IMR-90 (cell line): Measurements from ENCODE around the gene ARHGAP24. TPM values are rescaled to one million over a fixed set of nuclear protein-coding genes. Genes with fewer than 3 reads are reported as not detected.

Experiments
- ATAC-seq: fragments of 200-7000 bp; cut with Tn5 transposase; 2 replicates; pipeline ENCODE4 v1.9.1; 2020; ENCODE audit warnings: low read depth, mild to moderate bottlenecking, moderate library complexity
- BruUV-seq: library from RNA; stranded (reverse); fragments of 400-500 nt; replicated peaks from 2 replicates; lab custom pipeline; 2021; lab: Mats Ljungman, UMichigan
- CTCF ChIA-PET: fragments of 300-600 bp; formaldehyde crosslinking; extraction: SDS; loops from one replicate; lab custom pipeline; 2021; ENCODE audit warnings: antibody characterized with exemption; lab: Yijun Ruan, JAX
- POLR2A ChIA-PET: fragments of 300-600 bp; sonication (Branson Sonifier 250); formaldehyde crosslinking; loops from one replicate; lab custom pipeline; 2022; ENCODE audit warnings: antibody characterized with exemption; ENCODE audit not compliant: unreplicated experiment; lab: Charles Lee
- DNase-seq: peaks from one replicate; pipeline ENCODE4 v3.0.0; 2013
- H2AFZ ChIP-seq: replicated peaks from 2 replicates; pipeline ENCODE3; 2013; ENCODE audit warnings: low read length, mild to moderate bottlenecking; ENCODE audit not compliant: poor library complexity
- H2AK5ac ChIP-seq: 2 replicates; pipeline ENCODE4 v1.6.1; 2013; ENCODE audit warnings: low read depth, low read length, inconsistent platforms
- H2AK9ac ChIP-seq: replicated peaks from 2 replicates; pipeline ENCODE3; 2013; ENCODE audit warnings: mild to moderate bottlenecking, low read depth, low read length, moderate library complexity; ENCODE audit not compliant: poor library complexity
- H2BK120ac ChIP-seq: 2 replicates; pipeline ENCODE4 v1.6.1; 2013; ENCODE audit warnings: low read depth, low read length, inconsistent platforms
- H2BK15ac ChIP-seq: 3 replicates; pipeline ENCODE4 v1.6.1; 2013; ENCODE audit warnings: low read depth, low read length, inconsistent platforms
- H2BK20ac ChIP-seq: 2 replicates; pipeline ENCODE4 v1.6.1; 2013; ENCODE audit warnings: low read depth, mild to moderate bottlenecking, inconsistent platforms, low read length, moderate library complexity
- H2BK5ac ChIP-seq: 2 replicates; pipeline ENCODE4 v1.6.1; 2013; ENCODE audit warnings: mild to moderate bottlenecking, low read depth, low read length, inconsistent platforms; ENCODE audit not compliant: poor library complexity, severe bottlenecking
- H3K14ac ChIP-seq: replicated peaks from 2 replicates; pipeline ENCODE4 v1.6.1; 2013; ENCODE audit warnings: low read depth, low read length, inconsistent platforms
- H3K18ac ChIP-seq: 2 replicates; pipeline ENCODE4 v1.6.1; 2013; ENCODE audit warnings: low read depth, low read length, control low read depth
- H3K23ac ChIP-seq: 2 replicates; pipeline ENCODE4 v1.6.1; 2013; ENCODE audit warnings: low read depth, low read length, inconsistent platforms
- H3K27ac ChIP-seq: 2 replicates; pipeline ENCODE4 v1.5.1; 2013; ENCODE audit warnings: mild to moderate bottlenecking, control low read depth, low read length; ENCODE audit not compliant: insufficient read depth
- H3K27me3 ChIP-seq: 2 replicates; pipeline ENCODE4 v1.6.1; 2013; ENCODE audit warnings: low read length; ENCODE audit not compliant: control insufficient read depth, insufficient read depth
- H3K36me3 ChIP-seq: 2 replicates; pipeline ENCODE4 v1.6.1; 2013; ENCODE audit warnings: low read length, mixed read lengths; ENCODE audit not compliant: control insufficient read depth, insufficient read depth
- H3K4ac ChIP-seq: 2 replicates; pipeline ENCODE4 v1.6.1; 2013; ENCODE audit warnings: low read depth, low read length, inconsistent platforms
- H3K4me1 ChIP-seq: 2 replicates; pipeline ENCODE4 v1.6.1; 2013; ENCODE audit warnings: low read length, mixed read lengths; ENCODE audit not compliant: control insufficient read depth, insufficient read depth
- H3K4me2 ChIP-seq: 2 replicates; pipeline ENCODE4 v1.6.1; 2013; ENCODE audit warnings: low read depth, mild to moderate bottlenecking, control low read depth, low read length, moderate library complexity
- H3K4me3 ChIP-seq: 2 replicates; pipeline ENCODE4 v1.5.1; 2013; ENCODE audit warnings: low read depth, mild to moderate bottlenecking, control low read depth, low read length, moderate library complexity; ENCODE audit not compliant: insufficient read depth
- H3K56ac ChIP-seq: 2 replicates; pipeline ENCODE4 v1.6.1; 2013; ENCODE audit warnings: low read length, inconsistent platforms; ENCODE audit not compliant: insufficient read depth; ENCODE audit errors: extremely low read depth
- H3K79me1 ChIP-seq, 2 experiments: 2 replicates each; pipeline ENCODE4 v1.6.1; 2013; ENCODE audit warnings: low read length in 2 of 2, inconsistent platforms in 1 of 2, low read depth in 1 of 2
- H3K9ac ChIP-seq: 2 replicates; pipeline ENCODE4 v1.6.1; 2013; ENCODE audit warnings: low read depth, low read length, control low read depth
- H3K9me1 ChIP-seq: 2 replicates; pipeline ENCODE4 v1.6.1; 2013; ENCODE audit warnings: low read length, inconsistent platforms; ENCODE audit not compliant: insufficient read depth
- H3K9me3 ChIP-seq: 2 replicates; pipeline ENCODE4 v1.6.1; 2013; ENCODE audit warnings: low read length; ENCODE audit not compliant: control insufficient read depth, insufficient read depth
- H4K20me1 ChIP-seq: 2 replicates; pipeline ENCODE4 v1.6.1; 2013; ENCODE audit warnings: low read length, inconsistent platforms; ENCODE audit not compliant: insufficient read depth
- H4K5ac ChIP-seq: 2 replicates; pipeline ENCODE4 v1.6.1; 2013; ENCODE audit warnings: mild to moderate bottlenecking, low read depth, low read length, control low read depth
- H4K8ac ChIP-seq, 2 experiments: 2 replicates each; pipeline ENCODE4 v1.6.1; 2013; ENCODE audit warnings: low read depth in 2 of 2, low read length in 2 of 2, control low read depth in 1 of 2, inconsistent platforms in 1 of 2
- H4K91ac ChIP-seq: 2 replicates; pipeline ENCODE4 v1.6.1; 2013; ENCODE audit warnings: low read depth, low read length, inconsistent platforms; ENCODE audit not compliant: insufficient read depth
- BHLHE40 ChIP-seq: fragments of 150-350 bp; IDR thresholded peaks from 2 replicates; pipeline ENCODE4 v1.6.1; 2016; ENCODE audit warnings: mild to moderate bottlenecking, low read depth, low read length
- CEBPB ChIP-seq: IDR thresholded peaks from 2 replicates; pipeline ENCODE4 v1.6.1; 2012; ENCODE audit warnings: low read depth, low read length, improper control_type of control experiment
- CHD1 ChIP-seq: IDR thresholded peaks from 2 replicates; pipeline ENCODE4 v1.6.1; 2012; ENCODE audit warnings: low read depth, low read length, improper control_type of control experiment
- FOS ChIP-seq: fragments of 150-350 bp; IDR thresholded peaks from 2 replicates; pipeline ENCODE4 v1.6.1; 2016; ENCODE audit warnings: low read depth, low read length
- MAFK ChIP-seq: IDR thresholded peaks from 2 replicates; pipeline ENCODE4 v1.6.1; 2012; ENCODE audit warnings: low read depth, low read length, improper control_type of control experiment
- MAZ ChIP-seq: IDR thresholded peaks from 2 replicates; pipeline ENCODE4 v1.6.1; 2012; ENCODE audit warnings: low read depth, mild to moderate bottlenecking, low read length, improper control_type of control experiment, moderate library complexity, borderline replicate concordance
- MXI1 ChIP-seq: IDR thresholded peaks from 2 replicates; pipeline ENCODE4 v1.6.1; 2012; ENCODE audit warnings: low read depth, mild to moderate bottlenecking, low read length, moderate library complexity, borderline replicate concordance
- NFE2L2 ChIP-seq: fragments of 150-350 bp; IDR thresholded peaks from 2 replicates; pipeline ENCODE4 v1.6.1; 2016; ENCODE audit warnings: low read depth, mild to moderate bottlenecking, low read length
- POLR2A ChIP-seq: IDR thresholded peaks from 2 replicates; pipeline ENCODE4 v1.6.1; 2012; ENCODE audit warnings: mild to moderate bottlenecking, low read depth, low read length
- RAD21 ChIP-seq: IDR thresholded peaks from 2 replicates; pipeline ENCODE4 v1.6.1; 2012; ENCODE audit warnings: low read length, improper control_type of control experiment
- RCOR1 ChIP-seq: IDR thresholded peaks from 2 replicates; pipeline ENCODE4 v1.6.1; 2012; ENCODE audit warnings: mild to moderate bottlenecking, low read length, improper control_type of control experiment; ENCODE audit not compliant: insufficient replicate concordance
- RFX5 ChIP-seq: IDR thresholded peaks from 2 replicates; pipeline ENCODE4 v1.8.0; 2012; ENCODE audit warnings: low read depth, mild to moderate bottlenecking, low read length, moderate library complexity
- SMC3 ChIP-seq: fragments of 150-350 bp; IDR thresholded peaks from 2 replicates; pipeline ENCODE4 v1.6.1; 2016; ENCODE audit warnings: low read depth, mild to moderate bottlenecking, antibody characterized with exemption, low read length, moderate library complexity
- USF2 ChIP-seq: fragments of 150-350 bp; IDR thresholded peaks from 2 replicates; pipeline ENCODE4 v1.6.1; 2017; ENCODE audit warnings: mild to moderate bottlenecking, antibody characterized with exemption, low read length, low read depth
- WGBS, 2 experiments: methylation state at CpG; one replicate each; pipeline versions ENCODE4 v1.1.5 to v1.1.7; 2013; ENCODE audit warnings: missing lambda C conversion rate in 2 of 2; ENCODE audit not compliant: insufficient read length in 1 of 2; ENCODE audit errors: extremely low coverage in 2 of 2; 5-methylcytosine and 5-hydroxymethylcytosine counted together
- dilution Hi-C: fragments of 300-500 bp; cut with HindIII; formaldehyde crosslinking; loops from one replicate; pipeline ENCODE4 v1.14.3; 2018; ENCODE audit warnings: low sequenced_read_pairs; ENCODE audit not compliant: unreplicated experiment
- in situ Hi-C: fragments of 300-500 bp; cut with MboI; formaldehyde crosslinking; loops from 3 replicates; pipeline ENCODE4 v1.14.3; 2019; ENCODE audit warnings: low sequenced_read_pairs, inconsistent platforms, mixed read lengths
- intact Hi-C: fragments of 100-400 bp; cut with micrococcal nuclease; formaldehyde crosslinking; loops from 2 replicates; pipeline ENCODE4 v1.10.0; 2022
- polyA plus RNA-seq, 3 experiments: library from polyadenylated mRNA; depleted of rRNA; stranded (reverse); fragments of >200 nt; gene quantifications; 2 replicates each; pipeline ENCODE4 v1.2.3, GENCODE V29; 2012; ENCODE audit warnings: low replicate concordance in 1 of 3
- total RNA-seq: library from RNA; depleted of rRNA; stranded (reverse); fragments of >200 nt; gene quantifications from 2 replicates; pipeline ENCODE4 v1.2.3, GENCODE V29; 2012
- TF ChIP-seq, protein P1 (sequence below): fragments of 150-350 bp; IDR thresholded peaks from 2 replicates; pipeline ENCODE4 v1.6.1; 2016; ENCODE audit warnings: low read depth, mild to moderate bottlenecking, low read length, moderate library complexity, borderline replicate concordance
- TF ChIP-seq, protein P2 (sequence below): conservative IDR thresholded peaks from 2 replicates; pipeline ENCODE4 v1.5.1; 2012; ENCODE audit warnings: mild to moderate bottlenecking, low read depth, low read length, improper control_type of control experiment

The ARHGAP24 gene
- total and polyA plus RNA-seq, 2 of the 4 experiments (the other 2 are of a cell fraction): 11.9 to 24.0 TPM

DNA sequence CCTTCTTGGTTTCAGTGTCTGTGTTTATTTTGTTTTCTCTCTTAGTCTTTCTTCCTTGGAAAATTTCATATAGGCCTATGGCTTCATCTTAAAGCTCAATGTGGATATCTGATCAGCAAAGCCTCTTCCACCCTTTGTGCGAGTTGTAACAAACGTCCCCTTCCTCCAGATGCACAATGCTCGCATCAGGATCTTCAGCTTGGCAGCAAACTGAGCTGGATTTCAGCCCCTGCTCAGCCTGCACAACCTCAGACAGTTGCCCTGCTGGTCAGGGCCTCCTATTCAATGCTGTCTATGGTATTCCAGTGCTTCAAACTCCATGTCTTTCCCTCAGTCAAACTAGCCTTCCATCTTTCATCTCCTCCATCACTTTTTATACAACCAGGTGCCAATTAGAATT lies 309.4 kb downstream of the ARHGAP24 start:
- Histone ChIP-seq H4K91ac (peak overlapping the region; percentile 91), H3K14ac (peak overlapping the region; percentile 7; the same call in 1 of the 2 replicates), H3K79me1 (peaks cover 16 to 42% of the 10 kb centered on the region in 2 experiments), H2BK5ac (peak overlapping the region; percentile 88), H3K4ac (peak overlapping the region; percentile 51), H3K4me2 (peak overlapping the region; percentile 28; the same call in 1 of the 2 replicates), H3K27ac (peak overlapping the region; percentile 93), H3K4me1 (peaks cover 18% of the 10 kb centered on the region), H4K8ac (peak overlapping the region; percentile 53 to 87; a peak in 3 of 4 replicates), H4K20me1 (no peaks in the 10 kb centered on the region), H3K4me3 (no peak overlapping the region), H3K9me3 (no peaks in the 10 kb centered on the region), H2BK15ac (peak overlapping the region; percentile 98; the same call in 2 of the 3 replicates), H2BK120ac (peak overlapping the region; percentile 74), H3K18ac (peak overlapping the region; percentile 82), H2AK9ac (no peak overlapping the region), H3K23ac (peak overlapping the region; percentile 19; the same call in 1 of the 2 replicates), H3K9me1 (peaks cover 9% of the 10 kb centered on the region), H3K27me3 (no peaks in the 10 kb centered on the region), H3K9ac (peak overlapping the region; percentile 48; the same call in 1 of the 2 replicates), H3K56ac (no peak overlapping the region), H2AK5ac (peak overlapping the region; percentile 92), H4K5ac (peak overlapping the region; percentile 44), H2AFZ (no peak overlapping the region), H3K36me3 (no peaks in the 10 kb centered on the region), H2BK20ac (peak overlapping the region; percentile 15)
- dilution Hi-C loops: no loop called here
- WGBS, 2 experiments: 87% methylated on average over 2 of the region's 3 CpGs; no CpG with 5 or more reads in 1 of the 2 experiments
- TF ChIP-seq SMC3 (no peak), RCOR1 (no peak), BHLHE40 (no peak), POLR2A (no peak), MXI1 (no peak), CHD1 (no peak), RFX5 (no peak), FOS (no peak), MAZ (no peak), CEBPB (no peak), RAD21 (no peak), USF2 (no peak), NFE2L2 (no peak), MAFK (no peak)
- TF ChIP-seq, protein P1, sequence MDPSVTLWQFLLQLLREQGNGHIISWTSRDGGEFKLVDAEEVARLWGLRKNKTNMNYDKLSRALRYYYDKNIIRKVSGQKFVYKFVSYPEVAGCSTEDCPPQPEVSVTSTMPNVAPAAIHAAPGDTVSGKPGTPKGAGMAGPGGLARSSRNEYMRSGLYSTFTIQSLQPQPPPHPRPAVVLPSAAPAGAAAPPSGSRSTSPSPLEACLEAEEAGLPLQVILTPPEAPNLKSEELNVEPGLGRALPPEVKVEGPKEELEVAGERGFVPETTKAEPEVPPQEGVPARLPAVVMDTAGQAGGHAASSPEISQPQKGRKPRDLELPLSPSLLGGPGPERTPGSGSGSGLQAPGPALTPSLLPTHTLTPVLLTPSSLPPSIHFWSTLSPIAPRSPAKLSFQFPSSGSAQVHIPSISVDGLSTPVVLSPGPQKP: no peak
- TF ChIP-seq, protein P2, sequence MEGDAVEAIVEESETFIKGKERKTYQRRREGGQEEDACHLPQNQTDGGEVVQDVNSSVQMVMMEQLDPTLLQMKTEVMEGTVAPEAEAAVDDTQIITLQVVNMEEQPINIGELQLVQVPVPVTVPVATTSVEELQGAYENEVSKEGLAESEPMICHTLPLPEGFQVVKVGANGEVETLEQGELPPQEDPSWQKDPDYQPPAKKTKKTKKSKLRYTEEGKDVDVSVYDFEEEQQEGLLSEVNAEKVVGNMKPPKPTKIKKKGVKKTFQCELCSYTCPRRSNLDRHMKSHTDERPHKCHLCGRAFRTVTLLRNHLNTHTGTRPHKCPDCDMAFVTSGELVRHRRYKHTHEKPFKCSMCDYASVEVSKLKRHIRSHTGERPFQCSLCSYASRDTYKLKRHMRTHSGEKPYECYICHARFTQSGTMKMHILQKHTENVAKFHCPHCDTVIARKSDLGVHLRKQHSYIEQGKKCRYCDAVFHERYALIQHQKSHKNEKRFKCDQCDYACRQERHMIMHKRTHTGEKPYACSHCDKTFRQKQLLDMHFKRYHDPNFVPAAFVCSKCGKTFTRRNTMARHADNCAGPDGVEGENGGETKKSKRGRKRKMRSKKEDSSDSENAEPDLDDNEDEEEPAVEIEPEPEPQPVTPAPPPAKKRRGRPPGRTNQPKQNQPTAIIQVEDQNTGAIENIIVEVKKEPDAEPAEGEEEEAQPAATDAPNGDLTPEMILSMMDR: no peak
- ATAC-seq (no peak), DNase-seq (no peak)
- in situ Hi-C loops: no loop called here
- CTCF ChIA-PET: no interaction called here
- no TSS peak for BruUV-seq
- POLR2A ChIA-PET: no interaction called here
- intact Hi-C loops: no loop called here
